T-helper 2 cell treated with Interferon-gamma antibody and Interleukin-4, amounts not matched to agents 100 ng/mL and 5 ng/mL, for 36 hours (primary cell): Measurements from ENCODE around the gene BIN2. TPM values are rescaled to one million over a fixed set of nuclear protein-coding genes. Genes with fewer than 3 reads are reported as not detected.

Source experiments
- total RNA-seq: library from RNA; stranded (reverse); gene quantifications from 2 replicates; pipeline ENCODE4 v1.2.3, GENCODE V29; 2022

Gene BIN2
- total RNA-seq, 1 donor from 2014 or later: 173 TPM

Other genes with a start within 250 kb of the BIN2 start
- gene CSRNP2, start 240.6 kb downstream of the BIN2 start, total RNA-seq: 16.9 and 18.7 TPM in 2 replicates
- gene TFCP2, start 151.0 kb downstream of the BIN2 start, total RNA-seq: 41.1 and 44.1 TPM in 2 replicates
- 2.0 and 2.6 TPM in 2 replicates for gene POU6F1, start 106.1 kb downstream of the BIN2 start, total RNA-seq
- 215 and 219 TPM in 2 replicates for gene DAZAP2, start 85.3 kb downstream of the BIN2 start, total RNA-seq
- gene SMAGP, start 53.8 kb downstream of the BIN2 start, total RNA-seq: 1.5 and 2.0 TPM in 2 replicates
- 0.16 TPM in 1 of 2 replicates, not detected in the other for gene CELA1, start 22.5 kb upstream of the BIN2 start, total RNA-seq
- 24.8 and 26.6 TPM in 2 replicates for gene GALNT6, start 67.2 kb upstream of the BIN2 start, total RNA-seq
- gene SLC4A8, start 100.7 kb upstream of the BIN2 start, total RNA-seq: 10.4 and 10.8 TPM in 2 replicates